ENCODE results near the gene ALDH2.

DNA sequence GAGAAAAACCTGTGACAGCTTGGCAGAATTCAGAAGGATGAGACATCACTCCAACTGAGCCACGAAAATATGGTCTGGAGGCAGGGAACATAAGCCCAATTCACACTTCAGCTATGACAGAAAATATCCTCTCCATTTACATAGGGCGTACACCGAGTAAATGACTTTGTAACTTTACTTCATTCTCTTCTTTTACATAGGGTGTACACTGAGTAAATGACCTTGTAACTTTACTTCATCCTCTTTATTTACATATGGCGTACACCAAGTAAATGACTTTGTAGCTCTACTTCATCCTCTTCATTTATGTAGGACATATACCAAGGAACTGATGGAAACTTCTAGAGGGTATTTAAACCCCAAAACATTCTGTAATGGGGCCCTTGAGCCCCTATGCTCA is 61.2 kb downstream of the ALDH2 start:
- TF ChIP-seq, protein P1, sequence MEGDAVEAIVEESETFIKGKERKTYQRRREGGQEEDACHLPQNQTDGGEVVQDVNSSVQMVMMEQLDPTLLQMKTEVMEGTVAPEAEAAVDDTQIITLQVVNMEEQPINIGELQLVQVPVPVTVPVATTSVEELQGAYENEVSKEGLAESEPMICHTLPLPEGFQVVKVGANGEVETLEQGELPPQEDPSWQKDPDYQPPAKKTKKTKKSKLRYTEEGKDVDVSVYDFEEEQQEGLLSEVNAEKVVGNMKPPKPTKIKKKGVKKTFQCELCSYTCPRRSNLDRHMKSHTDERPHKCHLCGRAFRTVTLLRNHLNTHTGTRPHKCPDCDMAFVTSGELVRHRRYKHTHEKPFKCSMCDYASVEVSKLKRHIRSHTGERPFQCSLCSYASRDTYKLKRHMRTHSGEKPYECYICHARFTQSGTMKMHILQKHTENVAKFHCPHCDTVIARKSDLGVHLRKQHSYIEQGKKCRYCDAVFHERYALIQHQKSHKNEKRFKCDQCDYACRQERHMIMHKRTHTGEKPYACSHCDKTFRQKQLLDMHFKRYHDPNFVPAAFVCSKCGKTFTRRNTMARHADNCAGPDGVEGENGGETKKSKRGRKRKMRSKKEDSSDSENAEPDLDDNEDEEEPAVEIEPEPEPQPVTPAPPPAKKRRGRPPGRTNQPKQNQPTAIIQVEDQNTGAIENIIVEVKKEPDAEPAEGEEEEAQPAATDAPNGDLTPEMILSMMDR (IDR thresholded peaks at IDR 0.05) = no peak
- TF ChIP-seq POLR2A (IDR thresholded peaks at IDR 0.05) = no peak

Data from adrenal gland (tissue), 5 donors.